ENCODE measurements around the gene INSYN2B.

DNA sequence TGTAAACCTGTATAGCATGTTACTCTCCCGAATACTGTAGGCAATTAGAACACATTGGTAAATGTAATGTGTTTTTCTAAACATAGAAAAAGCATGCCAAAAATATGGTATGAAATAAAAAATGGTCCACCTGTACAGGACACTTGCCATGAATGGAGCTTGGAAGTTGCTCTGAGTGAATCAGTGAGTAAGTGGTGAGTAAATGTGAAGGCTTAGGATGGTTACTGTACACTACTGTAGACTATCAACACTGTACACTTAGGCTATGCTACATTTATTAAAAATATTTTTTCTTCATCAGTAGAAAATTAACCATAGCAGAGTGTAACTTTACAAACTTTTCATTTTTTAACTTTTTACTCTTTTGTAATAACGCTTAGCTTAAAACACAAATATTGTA, 41.9 kb downstream of the INSYN2B start:
- no peak for TF ChIP-seq CTCF (optimal IDR thresholded peaks at IDR 0.05 in 1 of 3, IDR thresholded peaks at IDR 0.05 in 1 of 3, conservative IDR thresholded peaks at IDR 0.05 in 1 of 3; ENCODE audit: extremely low read depth in 1 of 3, insufficient read depth in 2 of 3, low read length in 3 of 3)
- no peak for TF ChIP-seq EZH2 (IDR thresholded peaks at IDR 0.05; ENCODE audit: low read length)
